ENCODE measurements around the gene IL17RD. TPM values are rescaled to one million over a fixed set of nuclear protein-coding genes. Genes with fewer than 3 reads are reported as not detected.
A peak's percentile ranks its signal among the peaks of the same experiment; 100 is the strongest.

Gene IL17RD
- total and polyA plus RNA-seq, 2 of the 13 experiments (the other 11 are each of a cell fraction or from before 2014, with no cell fraction given) = 0.28 to 0.31 TPM

GRCh38 chr3:57068437-57069089, 96.6 kb downstream of the IL17RD start (continued):
- TF ChIP-seq FOXP4 (CRISPR knock-in tag; IDR thresholded peaks at IDR 0.05) = no peak
- no peak for TF ChIP-seq HCFC1 (IDR thresholded peaks at IDR 0.05; ENCODE audit: low read depth, low read length)
- TF ChIP-seq HNF1A (IDR thresholded peaks at IDR 0.05; ENCODE audit: low read depth) = no peak
- TF ChIP-seq HNF1A (CRISPR knock-in tag; IDR thresholded peaks at IDR 0.05; ENCODE audit: borderline replicate concordance) = no peak
- TF ChIP-seq FOSL2 (CRISPR knock-in tag; IDR thresholded peaks at IDR 0.05) = peak; percentile 42; the same call in 1 of the 2 replicates
- TF ChIP-seq ZBTB39 (CRISPR knock-in tag; IDR thresholded peaks at IDR 0.05) = no peak
- no peak for TF ChIP-seq AKNA (CRISPR knock-in tag; IDR thresholded peaks at IDR 0.05; ENCODE audit: borderline replicate concordance)
- TF ChIP-seq RERE (CRISPR knock-in tag; IDR thresholded peaks at IDR 0.05; ENCODE audit: low read depth) = no peak
- no peak for TF ChIP-seq MATR3 (CRISPR knock-in tag; IDR thresholded peaks at IDR 0.05)

Data from HepG2 (cell line).